ENCODE measurements around the gene SMIM35. TPM values are rescaled to one million over a fixed set of nuclear protein-coding genes. Genes with fewer than 3 reads are reported as not detected.
A peak's percentile ranks its signal among the peaks of the same experiment; 100 is the strongest.

Gene SMIM35
- total RNA-seq, 2 experiments from 2014 or later: not detected

- Mint-ChIP-seq H3K4me3 (no peak overlapping the region), H3K9me3 (no peaks in the 10 kb centered on the region), H3K36me3 (ENCODE audit: low read depth) (no peaks in the 10 kb centered on the region), H3K4me1 (ENCODE audit: low read depth) (no peaks in the 10 kb centered on the region), H3K27ac (no peak overlapping the region), H3K27me3 (ENCODE audit: low read depth) (no peaks in the 10 kb centered on the region)
- intact Hi-C loops (cut with micrococcal nuclease): loop anchor here (10.0 kb wide), 1 partner anchor 635 kb away; no protein-coding TSS in a partner anchor
- no peak for DNase-seq
- CTCF ChIA-PET: interaction anchor here (1.5 to 10.2 kb wide), 2 partner anchors 111 to 216 kb away, joined by 4 to 230 read pairs; no protein-coding TSS in a partner anchor
Observed at GRCh38 chr11:118059246-118059940, 27.4 kb downstream of the SMIM35 start.

GRCh38 chr11:118058311-118059245 lies 28.2 kb downstream of the SMIM35 start:
- intact Hi-C loops (cut with micrococcal nuclease): loop anchor here (10.0 kb wide), 1 partner anchor 634 kb away; no protein-coding TSS in a partner anchor
- no peaks in the 10 kb centered on the region for H3K27me3 Mint-ChIP-seq (ENCODE audit: low read depth)
- H3K36me3 Mint-ChIP-seq (ENCODE audit: low read depth): no peaks in the 10 kb centered on the region
- DNase-seq: no peak
- H3K9me3 Mint-ChIP-seq: no peaks in the 10 kb centered on the region
- no peak overlapping the region for H3K4me3 Mint-ChIP-seq
- H3K27ac Mint-ChIP-seq: no peak overlapping the region
- H3K4me1 Mint-ChIP-seq (ENCODE audit: low read depth): no peaks in the 10 kb centered on the region
- CTCF ChIA-PET: interaction anchor here (0.5 to 10.2 kb wide), 4 partner anchors 110 to 251 kb away, joined by 3 to 230 read pairs (median 4); no protein-coding TSS in a partner anchor

GRCh38 chr11:118057251-118058145 lies 29.3 kb downstream of the SMIM35 start:
- Mint-ChIP-seq H3K27ac (no peak overlapping the region), H3K27me3 (ENCODE audit: low read depth) (no peaks in the 10 kb centered on the region), H3K9me3 (no peaks in the 10 kb centered on the region), H3K4me3 (no peak overlapping the region), H3K4me1 (ENCODE audit: low read depth) (peaks cover 7% of the 10 kb centered on the region), H3K36me3 (ENCODE audit: low read depth) (no peaks in the 10 kb centered on the region)
- no peak for DNase-seq
- CTCF ChIA-PET: interaction anchor here (0.5 to 10.2 kb wide), 3 partner anchors 109 to 249 kb away, joined by 3 to 230 read pairs (median 4); no protein-coding TSS in a partner anchor
- intact Hi-C loops (cut with micrococcal nuclease): loop anchor here (10.0 kb wide), 1 partner anchor 633 kb away; no protein-coding TSS in a partner anchor

GRCh38 chr11:118056806-118057205 lies 30.0 kb downstream of the SMIM35 start:
- CTCF ChIA-PET: interaction anchor here (0.6 to 10.2 kb wide), 3 partner anchors 49 to 249 kb away, joined by 3 to 230 read pairs (median 4); no protein-coding TSS in a partner anchor
- intact Hi-C loops (cut with micrococcal nuclease): loop anchor here (10.0 kb wide), 1 partner anchor 632 kb away; no protein-coding TSS in a partner anchor
- no peaks in the 10 kb centered on the region for H3K36me3 Mint-ChIP-seq (ENCODE audit: low read depth)
- no peaks in the 10 kb centered on the region for H3K27me3 Mint-ChIP-seq (ENCODE audit: low read depth)
- H3K27ac Mint-ChIP-seq: no peak overlapping the region
- H3K4me3 Mint-ChIP-seq: no peak overlapping the region
- H3K4me1 Mint-ChIP-seq (ENCODE audit: low read depth): peaks cover 14% of the 10 kb centered on the region
- no peaks in the 10 kb centered on the region for H3K9me3 Mint-ChIP-seq
- no peak for DNase-seq

GRCh38 chr11:118055966-118056365 lies 30.8 kb downstream of the SMIM35 start:
- Mint-ChIP-seq H3K9me3 (no peaks in the 10 kb centered on the region), H3K4me3 (no peak overlapping the region), H3K27ac (no peak overlapping the region), H3K27me3 (ENCODE audit: low read depth) (no peaks in the 10 kb centered on the region), H3K36me3 (ENCODE audit: low read depth) (no peaks in the 10 kb centered on the region), H3K4me1 (ENCODE audit: low read depth) (peaks cover 22% of the 10 kb centered on the region)
- intact Hi-C loops (cut with micrococcal nuclease): loop anchor here (10.0 kb wide), 1 partner anchor 631 kb away; no protein-coding TSS in a partner anchor
- no peak for DNase-seq
- CTCF ChIA-PET: interaction anchor here (0.5 to 10.2 kb wide), 7 partner anchors 65 to 630 kb away, joined by 3 to 230 read pairs (median 5); no protein-coding TSS in a partner anchor

- Mint-ChIP-seq H3K9me3 (no peaks in the 10 kb centered on the region), H3K27ac (no peak overlapping the region), H3K36me3 (ENCODE audit: low read depth) (no peaks in the 10 kb centered on the region), H3K4me3 (no peak overlapping the region), H3K4me1 (ENCODE audit: low read depth) (peaks cover 32% of the 10 kb centered on the region), H3K27me3 (ENCODE audit: low read depth) (no peaks in the 10 kb centered on the region)
- intact Hi-C loops (cut with micrococcal nuclease): loop anchor here (10.0 kb wide), 1 partner anchor 630 kb away; no protein-coding TSS in a partner anchor
- CTCF ChIA-PET: interaction anchor here (0.5 to 10.2 kb wide), 16 partner anchors 66 to 629 kb away, joined by 3 to 230 read pairs (median 5); no protein-coding TSS in a partner anchor
- no peak for DNase-seq
Observed at GRCh38 chr11:118054712-118055640, 31.8 kb downstream of the SMIM35 start.

GRCh38 chr11:118052581-118053206 lies 34.1 kb downstream of the SMIM35 start:
- Mint-ChIP-seq H3K27me3 (ENCODE audit: low read depth) (no peaks in the 10 kb centered on the region), H3K4me1 (ENCODE audit: low read depth) (peaks cover 45% of the 10 kb centered on the region), H3K9me3 (no peaks in the 10 kb centered on the region), H3K36me3 (ENCODE audit: low read depth) (no peaks in the 10 kb centered on the region), H3K4me3 (no peak overlapping the region), H3K27ac (no peak overlapping the region)
- no peak for DNase-seq
- CTCF ChIA-PET: interaction anchor here (0.6 to 10.2 kb wide), 49 partner anchors 9 to 627 kb away, joined by 3 to 230 read pairs (median 6); partner anchors contain the start of genes FXYD2 and IL10RA
- intact Hi-C loops (cut with micrococcal nuclease): loop anchor here (1.0 to 10.0 kb wide), 6 partner anchors 23 to 628 kb away; no protein-coding TSS in a partner anchor

GRCh38 chr11:118051611-118052461 lies 34.9 kb downstream of the SMIM35 start:
- H3K4me3 Mint-ChIP-seq: no peak overlapping the region

GRCh38 chr11:118051136-118051610 lies 35.6 kb downstream of the SMIM35 start:
- peaks cover 59% of the 10 kb centered on the region for H3K4me1 Mint-ChIP-seq (ENCODE audit: low read depth)
- no peaks in the 10 kb centered on the region for H3K27me3 Mint-ChIP-seq (ENCODE audit: low read depth)
- no peaks in the 10 kb centered on the region for H3K9me3 Mint-ChIP-seq
- CTCF ChIA-PET: interaction anchor here (0.7 to 10.2 kb wide), 12 partner anchors 10 to 244 kb away, joined by 3 to 230 read pairs (median 13); partner anchors contain the start of gene FXYD2
- intact Hi-C loops (cut with micrococcal nuclease): loop anchor here (1.0 to 10.0 kb wide), 3 partner anchors 49 to 626 kb away; no protein-coding TSS in a partner anchor
- no peak overlapping the region for H3K4me3 Mint-ChIP-seq
- H3K36me3 Mint-ChIP-seq (ENCODE audit: low read depth): no peaks in the 10 kb centered on the region
- H3K27ac Mint-ChIP-seq: peak overlapping the region; percentile 61
- peak; percentile 20 for DNase-seq

More at GRCh38 chr11:118051611-118052461, 34.9 kb downstream of the SMIM35 start:
- Mint-ChIP-seq H3K9me3 (no peaks in the 10 kb centered on the region), H3K27ac (peak overlapping the region; percentile 61), H3K36me3 (ENCODE audit: low read depth) (no peaks in the 10 kb centered on the region), H3K4me1 (ENCODE audit: low read depth) (peaks cover 52% of the 10 kb centered on the region), H3K27me3 (ENCODE audit: low read depth) (no peaks in the 10 kb centered on the region)
- intact Hi-C loops (cut with micrococcal nuclease): loop anchor here (1.0 to 10.0 kb wide), 3 partner anchors 50 to 627 kb away; no protein-coding TSS in a partner anchor
- CTCF ChIA-PET: interaction anchor here (0.8 to 10.2 kb wide), 22 partner anchors 8 to 245 kb away, joined by 3 to 230 read pairs (median 10); partner anchors contain the start of gene FXYD2
- peak; percentile 84 for DNase-seq
